DMS53 treated with DMSO at 0.1 percent for 48 hours (cell line): ENCODE data around the gene CDR2.
A peak's percentile ranks its signal among the peaks of the same experiment; 100 is the strongest.

ENCODE experiments used
- DNase-seq: peaks from one replicate; lab custom pipeline; 2025; ENCODE audit not compliant: unreplicated experiment; lab: John Stamatoyannopoulos, UW

The CDR2 gene

GRCh38 chr16:22325598-22326368 is 48.6 kb downstream of the CDR2 start:
- no peak for DNase-seq

GRCh38 chr16:22324787-22325597 is 49.4 kb downstream of the CDR2 start:
- no peak for DNase-seq

DNA sequence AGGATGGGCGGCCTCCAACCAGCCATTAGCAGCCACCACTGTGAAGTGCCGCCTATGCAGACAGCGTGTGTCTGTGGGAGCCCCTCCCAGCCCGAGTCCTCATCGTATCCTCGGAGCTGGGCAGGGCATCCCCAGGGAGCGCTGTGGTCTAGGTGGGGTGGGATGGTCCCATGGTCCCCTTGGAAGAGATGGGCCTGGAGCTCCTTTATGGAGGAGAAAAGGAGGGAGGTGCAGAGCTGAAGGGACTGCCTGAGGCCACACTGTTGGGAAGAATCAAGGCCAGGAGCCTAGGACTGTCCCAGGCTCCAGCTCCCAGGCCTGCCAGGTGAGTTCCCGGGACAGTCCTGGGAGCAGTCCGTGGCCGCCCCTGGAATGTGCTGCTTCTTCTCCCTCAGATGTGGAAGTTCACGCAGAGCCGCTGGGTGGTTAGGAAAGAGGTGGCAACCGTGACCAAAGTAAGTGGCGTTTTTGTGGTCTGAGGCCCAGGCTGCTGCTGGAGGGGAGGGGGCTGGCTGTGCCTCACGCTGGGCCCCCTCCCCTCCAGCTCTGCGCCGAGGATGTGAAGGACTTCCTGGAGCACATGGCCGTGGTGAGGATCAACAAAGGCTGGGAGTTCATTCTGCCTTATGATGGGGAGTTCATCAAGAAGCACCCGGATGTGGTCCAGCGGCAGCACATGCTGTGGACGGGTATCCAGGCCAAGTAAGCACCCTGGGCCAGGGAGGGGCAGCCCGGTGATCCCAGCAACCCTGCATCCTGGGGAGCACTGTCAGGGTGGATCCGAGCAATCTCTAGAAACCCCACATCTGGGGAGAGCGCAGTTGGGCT is 50.2 kb downstream of the CDR2 start:
- no peak for DNase-seq

GRCh38 chr16:22323173-22323958 is 51.1 kb downstream of the CDR2 start:
- no peak for DNase-seq

- DNase-seq: no peak
Observed at GRCh38 chr16:22322741-22323140, 51.7 kb downstream of the CDR2 start.

GRCh38 chr16:22322021-22322471 is 52.4 kb downstream of the CDR2 start:
- no peak for DNase-seq

DNA sequence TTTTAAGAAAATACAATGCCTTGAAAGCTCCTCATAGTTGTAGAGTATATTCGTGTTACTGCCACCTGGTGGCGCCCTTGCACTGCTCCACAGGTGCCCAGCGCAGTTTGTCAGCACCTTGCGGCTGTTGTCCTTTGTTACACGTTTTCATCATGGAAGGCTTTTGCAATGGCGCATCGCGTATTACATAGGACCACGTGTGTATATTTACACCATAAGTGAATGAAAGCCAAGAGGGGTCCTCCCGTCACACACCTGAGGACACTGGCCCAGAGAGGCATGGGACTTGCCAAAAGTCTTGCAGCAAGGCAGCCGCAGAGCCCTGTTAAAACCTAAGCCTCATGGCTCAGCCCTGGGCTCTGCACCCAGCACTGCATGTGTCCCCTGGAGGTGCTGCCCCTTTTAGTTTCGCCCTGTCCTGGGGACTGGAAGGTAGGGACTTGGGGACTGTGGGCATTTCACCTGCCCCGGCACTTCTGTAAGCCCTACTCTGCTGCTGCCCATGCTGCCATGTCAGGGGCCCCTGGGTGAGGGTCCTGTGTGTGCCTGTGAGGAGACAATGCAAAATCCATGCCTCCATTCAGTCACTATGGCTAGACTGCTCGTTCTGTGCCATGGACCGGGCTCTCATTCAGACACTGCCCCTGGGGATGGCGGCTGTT is 52.9 kb downstream of the CDR2 start:
- DNase-seq: peak; percentile 61

GRCh38 chr16:22320572-22321339 is 53.7 kb downstream of the CDR2 start:
- DNase-seq: no peak

- DNase-seq: no peak
Observed at GRCh38 chr16:22318690-22319358, 55.6 kb downstream of the CDR2 start.

GRCh38 chr16:22317625-22318024 is 56.8 kb downstream of the CDR2 start:
- no peak for DNase-seq

GRCh38 chr16:22317001-22317530 is 57.4 kb downstream of the CDR2 start:
- no peak for DNase-seq

- no peak for DNase-seq
Observed at GRCh38 chr16:22316411-22316811, 58.0 kb downstream of the CDR2 start.

DNA sequence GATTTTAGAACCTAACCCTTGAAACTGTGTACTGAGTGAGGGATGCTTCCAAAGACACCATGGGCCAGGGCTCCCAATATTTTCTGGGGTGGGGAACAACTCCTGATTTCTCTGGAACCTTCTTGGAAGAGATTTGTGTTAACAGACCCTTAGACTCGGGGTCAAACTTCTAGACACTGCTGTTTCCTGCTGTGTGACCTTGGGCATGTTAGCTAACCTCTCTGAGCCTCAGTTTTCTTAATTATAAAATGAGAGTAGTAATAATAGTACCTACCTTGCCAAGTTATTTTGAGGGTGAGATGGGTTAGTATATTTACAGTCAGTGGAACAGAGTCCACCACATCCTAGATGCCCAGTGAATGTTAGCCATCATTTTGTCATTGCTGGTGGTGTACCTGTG is 58.4 kb downstream of the CDR2 start:
- no peak for DNase-seq

DNA sequence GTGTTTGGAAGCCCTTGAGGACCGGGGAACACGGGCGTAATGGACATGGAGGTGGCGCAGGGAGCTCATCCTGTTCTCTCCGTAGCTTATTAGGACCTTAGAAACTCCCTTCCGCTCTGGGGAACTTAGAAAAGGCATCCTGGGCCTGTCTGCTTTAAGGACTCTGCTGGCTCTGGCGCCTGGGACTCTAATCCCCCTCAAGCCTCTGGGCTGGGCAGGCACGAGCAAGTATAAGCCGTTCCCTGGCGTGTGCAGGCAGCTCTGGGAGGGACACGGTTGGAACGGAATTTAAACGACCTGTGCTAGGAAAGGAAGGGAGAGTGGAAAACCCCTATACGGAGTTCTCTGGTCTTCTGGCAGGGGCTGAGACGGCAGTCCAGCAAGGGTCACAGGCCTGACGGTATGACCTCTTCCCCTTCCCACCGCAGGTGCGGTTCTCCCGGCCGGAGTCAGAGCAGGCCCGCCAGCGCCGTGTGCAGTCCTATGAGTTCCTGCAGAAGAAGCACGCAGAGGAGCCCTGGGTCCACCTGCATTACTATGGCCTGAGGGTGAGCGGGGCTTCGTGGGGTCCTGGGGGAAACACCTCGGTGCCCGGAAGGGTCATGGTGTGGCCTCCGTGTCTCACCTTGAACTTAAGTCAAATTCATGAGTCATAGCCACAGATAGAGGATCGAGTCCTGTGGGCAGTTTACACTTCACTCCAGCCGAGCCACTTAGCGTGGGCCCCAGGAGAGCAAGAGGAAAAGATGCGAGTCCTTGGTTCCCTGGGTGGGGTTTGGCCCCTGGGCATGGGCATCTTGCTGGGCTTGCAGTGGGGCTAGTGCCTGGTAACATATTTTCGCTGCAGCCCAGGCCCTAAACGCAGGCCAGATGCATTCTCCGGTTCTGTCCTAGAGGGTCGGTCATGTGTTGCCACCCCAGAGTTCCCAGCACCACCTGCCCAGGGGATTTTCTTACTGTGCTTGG is 59.5 kb downstream of the CDR2 start:
- DNase-seq: no peak

DNA sequence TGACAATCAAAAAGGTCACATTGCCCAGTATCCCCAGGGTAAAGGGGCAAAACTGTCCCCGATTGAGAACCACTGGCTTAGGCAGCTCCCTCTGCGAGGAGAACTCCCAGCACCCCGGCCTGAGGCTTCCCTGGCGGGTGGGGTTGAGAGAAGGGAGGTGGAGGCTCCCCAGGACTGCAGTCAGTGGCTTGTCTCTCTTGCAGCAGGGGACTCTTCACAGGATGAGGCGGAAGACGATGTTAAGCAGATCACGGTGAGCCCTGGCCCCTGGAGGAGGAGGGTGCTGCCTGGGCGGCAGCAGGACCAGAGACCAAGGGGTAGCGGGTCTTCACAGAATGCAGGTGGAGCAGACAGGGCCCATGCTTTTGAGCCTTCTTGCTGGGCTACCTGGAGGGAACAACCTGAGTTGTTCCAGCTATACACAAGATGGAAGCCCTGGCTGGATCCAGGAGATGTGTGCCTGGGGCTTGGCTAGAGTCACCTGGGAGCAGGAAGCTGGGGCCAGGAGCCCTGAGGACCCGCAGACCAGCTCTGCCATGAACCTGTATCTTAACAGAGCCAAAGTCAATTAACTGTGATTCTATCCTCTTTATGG is 60.4 kb downstream of the CDR2 start:
- DNase-seq: no peak

DNA sequence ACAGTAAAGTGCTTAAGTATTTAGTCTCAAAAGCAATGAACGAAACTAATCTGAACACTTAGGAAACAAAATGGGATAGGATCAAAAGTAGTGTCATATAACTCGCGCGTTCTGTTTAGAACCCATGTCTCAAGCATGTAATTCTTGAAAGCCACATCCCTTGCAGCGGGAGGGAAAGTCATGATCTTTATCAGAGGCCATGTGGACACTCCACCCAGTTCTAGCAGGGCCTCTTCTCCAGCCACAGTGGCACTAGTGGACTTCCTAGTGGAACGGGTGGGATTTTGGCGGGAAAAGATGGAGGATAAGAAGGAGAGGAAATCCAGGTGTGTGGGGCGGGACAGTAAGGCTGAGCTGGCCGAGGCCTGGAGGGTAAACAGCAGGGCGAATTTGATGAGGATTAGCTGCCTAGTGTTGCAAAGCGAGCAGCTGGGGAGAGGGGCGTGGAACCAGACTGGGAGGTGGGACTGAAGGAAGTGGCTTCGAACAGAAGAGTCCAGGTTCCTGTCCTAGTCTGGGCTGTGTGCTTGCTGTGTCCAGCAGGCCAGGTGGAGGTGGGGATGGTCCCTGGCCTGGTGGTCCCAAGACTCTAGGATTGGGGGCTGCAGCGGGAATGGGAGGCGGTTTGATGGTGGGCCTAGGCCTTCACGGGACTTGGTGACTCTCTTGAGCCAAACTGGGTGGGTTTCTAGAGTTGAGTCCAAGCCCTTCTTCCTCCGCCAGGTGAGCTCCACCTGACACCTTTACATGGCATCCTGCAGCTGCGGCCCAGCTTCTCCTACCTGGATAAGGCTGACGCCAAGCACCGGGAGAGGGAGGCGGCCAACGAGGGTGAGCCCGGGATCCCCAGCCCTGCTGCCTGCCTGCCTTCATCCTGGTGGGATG is 61.3 kb downstream of the CDR2 start:
- no peak for DNase-seq
